ENCODE results near the gene KIAA1671.

DNA sequence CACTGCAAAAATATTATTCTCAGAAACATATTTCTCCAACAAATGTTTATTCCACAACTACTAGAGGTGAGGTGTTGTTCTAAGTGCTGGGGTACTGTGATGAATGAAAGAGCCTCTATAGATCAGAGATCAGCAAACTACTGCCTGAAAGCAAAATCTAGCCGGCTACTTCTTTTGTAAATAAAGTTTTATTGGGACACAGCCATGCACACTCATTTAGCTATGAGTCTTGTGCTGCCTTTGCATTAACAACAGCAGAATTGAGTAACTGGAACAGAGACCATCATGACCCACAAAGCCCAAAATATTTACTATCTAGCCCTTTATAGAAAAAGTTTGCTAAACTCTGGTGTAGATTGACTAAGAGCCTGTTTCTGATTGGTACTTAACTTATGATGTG is 210.0 kb downstream of the KIAA1671 start:
- TF ChIP-seq SUZ12 (IDR thresholded peaks at IDR 0.05; ENCODE audit: extremely low read depth, insufficient read depth, insufficient read length) (no peak), YY1 (IDR thresholded peaks at IDR 0.05; ENCODE audit: insufficient read depth, insufficient read length) (no peak)
